GM21528 (cell line): ENCODE results near the gene ADGRD1.

Experiments
- ATAC-seq: cut with Tn5 transposase; IDR thresholded peaks from one replicate; pipeline ENCODE4 v1.9.1; 2021; ENCODE audit warnings: mild to moderate bottlenecking, moderate library complexity; ENCODE audit not compliant: unreplicated experiment, low FRiP score

ADGRD1 gene

GRCh38 chr12:130961921-130962451 is 8.3 kb downstream of the ADGRD1 start:
- ATAC-seq, result no peak

GRCh38 chr12:130965214-130965613 is 11.5 kb downstream of the ADGRD1 start:
- no peak for ATAC-seq

GRCh38 chr12:130965668-130966067 is 12.0 kb downstream of the ADGRD1 start:
- no peak for ATAC-seq

- ATAC-seq, result no peak
Observed at GRCh38 chr12:130966443-130967030, 12.8 kb downstream of the ADGRD1 start.

- no peak for ATAC-seq
Observed at GRCh38 chr12:130967636-130968035, 13.9 kb downstream of the ADGRD1 start.

- no peak for ATAC-seq
Observed at GRCh38 chr12:130968611-130969010, 14.9 kb downstream of the ADGRD1 start.

GRCh38 chr12:130969223-130969622 is 15.5 kb downstream of the ADGRD1 start:
- ATAC-seq, result no peak

- no peak for ATAC-seq
Observed at GRCh38 chr12:130970165-130970907, 16.6 kb downstream of the ADGRD1 start.

- ATAC-seq, result no peak
Observed at GRCh38 chr12:130970908-130971233, 17.2 kb downstream of the ADGRD1 start.

GRCh38 chr12:130971925-130972585 is 18.3 kb downstream of the ADGRD1 start:
- no peak for ATAC-seq

GRCh38 chr12:130972586-130972950 is 18.9 kb downstream of the ADGRD1 start:
- ATAC-seq, result no peak

GRCh38 chr12:130973109-130973508 is 19.4 kb downstream of the ADGRD1 start:
- no peak for ATAC-seq

GRCh38 chr12:130973906-130974305 is 20.2 kb downstream of the ADGRD1 start:
- ATAC-seq, result no peak

GRCh38 chr12:130975116-130975515 is 21.4 kb downstream of the ADGRD1 start:
- no peak for ATAC-seq

GRCh38 chr12:130976171-130976720 is 22.5 kb downstream of the ADGRD1 start:
- no peak for ATAC-seq

- ATAC-seq, result no peak
Observed at GRCh38 chr12:130977046-130977742, 23.5 kb downstream of the ADGRD1 start.

GRCh38 chr12:130977743-130978095 is 24.0 kb downstream of the ADGRD1 start:
- no peak for ATAC-seq

GRCh38 chr12:130978785-130979184 is 25.1 kb downstream of the ADGRD1 start:
- ATAC-seq, result no peak

GRCh38 chr12:130981074-130981742 is 27.5 kb downstream of the ADGRD1 start:
- ATAC-seq, result no peak

- ATAC-seq, result no peak
Observed at GRCh38 chr12:130981911-130982310, 28.2 kb downstream of the ADGRD1 start.
